Renal cortical epithelial cell (primary cell): ENCODE measurements around the gene OAF. TPM values are rescaled to one million over a fixed set of nuclear protein-coding genes. Genes with fewer than 3 reads are reported as not detected.

Experiments used
- DNase-seq: peaks from one replicate; pipeline ENCODE4 v3.0.0-alpha.2; 2011; ENCODE audit warnings: low read depth
- total RNA-seq: library from RNA; depleted of rRNA; stranded (reverse); fragments of >200 nt; gene quantifications from 2 replicates; pipeline ENCODE4 v1.2.3, GENCODE V29; 2014

The OAF gene
- total RNA-seq, 1 donor from 2014 or later = 29.1 TPM

DNA sequence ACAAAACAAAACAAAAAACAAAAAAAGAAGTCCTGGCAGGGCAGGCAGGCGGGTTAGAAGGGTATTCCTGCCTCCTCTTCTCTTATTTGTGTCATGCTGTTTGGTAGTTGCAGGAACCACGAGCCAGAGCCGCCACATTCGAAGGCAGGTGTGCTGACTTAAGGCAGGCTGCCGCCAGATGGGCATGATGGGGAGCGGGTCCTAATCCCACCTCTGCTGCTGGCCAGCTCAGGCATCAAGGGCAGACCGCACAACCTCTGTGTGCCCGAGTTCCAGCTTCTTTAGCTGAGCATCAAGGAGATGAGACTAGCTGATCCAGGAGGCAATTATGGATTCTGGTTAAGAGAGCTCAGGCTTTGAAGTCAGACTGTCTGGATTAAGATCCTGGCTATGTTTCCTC lies 12.1 kb downstream of the OAF start:
- DNase-seq = no peak

DNA sequence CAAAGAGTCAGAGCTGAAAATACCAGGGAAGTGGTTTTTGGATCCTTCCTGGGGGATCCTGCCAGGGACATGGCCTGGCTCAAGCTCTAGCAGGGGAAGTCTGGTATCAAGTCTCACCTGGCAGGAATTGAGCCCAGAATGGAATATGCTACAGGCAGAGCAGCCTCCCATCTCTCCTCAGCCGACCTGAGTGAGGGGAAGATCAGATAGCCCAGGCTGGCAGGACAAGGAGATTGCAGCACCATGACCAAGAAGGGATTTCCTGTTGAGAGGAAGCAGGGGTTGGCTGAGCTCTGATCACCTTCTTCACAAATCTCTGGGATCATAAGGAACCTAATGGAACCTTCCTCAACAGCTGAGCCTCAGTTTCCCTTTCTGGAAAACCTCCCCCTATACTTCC lies 13.0 kb downstream of the OAF start:
- no peak for DNase-seq

DNA sequence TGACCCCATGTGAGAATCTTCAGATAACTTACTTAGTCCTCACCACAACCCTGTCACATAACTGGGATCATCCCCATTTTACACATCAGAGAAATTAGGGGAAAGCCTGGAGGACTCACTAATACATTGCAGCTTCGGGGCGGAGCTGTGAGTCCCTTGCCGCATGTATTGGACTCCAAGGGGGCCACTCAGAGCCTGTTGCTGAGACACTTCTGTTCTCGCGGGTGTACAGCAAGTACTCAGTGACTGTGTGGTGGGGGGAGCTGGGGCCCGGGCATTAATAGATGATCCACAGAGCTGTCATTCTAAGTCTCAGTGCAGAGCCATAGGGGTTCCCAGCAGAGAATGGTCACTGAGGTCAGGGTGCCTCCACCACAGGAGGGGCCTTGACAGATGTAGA lies 13.5 kb downstream of the OAF start:
- no peak for DNase-seq

DNA sequence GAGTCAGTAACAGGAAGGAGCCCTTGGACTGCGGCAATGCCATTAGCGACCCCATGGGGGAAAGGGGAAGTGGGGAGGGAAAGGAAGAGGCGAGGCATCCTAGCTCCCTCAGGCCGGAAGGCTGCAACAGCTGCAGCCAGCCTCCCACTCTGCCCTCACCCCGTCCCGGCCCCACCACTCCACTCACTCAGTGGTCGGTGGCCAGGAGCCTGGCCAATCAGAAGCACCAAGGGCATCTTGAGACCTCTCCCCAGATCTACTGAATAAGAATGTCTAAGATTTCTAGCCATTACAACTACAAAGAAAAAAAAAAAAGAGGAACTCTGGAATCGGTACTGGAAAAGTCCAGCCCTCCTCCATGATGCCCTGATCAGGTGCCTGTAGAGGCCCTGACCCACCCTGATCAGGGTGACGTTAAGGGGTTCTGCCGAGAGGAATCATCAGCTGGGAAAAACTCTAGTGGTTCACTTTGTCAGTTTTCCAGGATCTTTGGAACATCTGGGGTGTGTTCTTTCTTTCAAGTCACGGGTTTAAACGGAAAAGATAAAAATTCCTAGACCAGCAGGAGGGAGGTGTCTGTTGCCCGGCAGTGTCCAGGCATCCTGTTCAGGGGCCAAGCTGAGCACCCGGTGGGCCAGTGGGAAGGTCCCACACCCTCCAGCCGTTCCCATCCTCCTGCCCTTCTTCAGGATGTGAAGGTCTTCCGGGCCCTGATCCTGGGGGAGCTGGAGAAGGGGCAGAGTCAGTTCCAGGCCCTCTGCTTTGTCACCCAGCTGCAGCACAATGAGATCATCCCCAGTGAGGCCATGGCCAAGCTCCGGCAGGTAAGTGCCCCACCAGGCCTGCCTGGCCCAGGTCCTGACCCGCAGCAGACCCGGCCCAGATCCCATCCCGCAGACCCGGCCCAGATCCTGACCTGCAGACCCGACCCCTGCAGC lies 14.4 kb downstream of the OAF start:
- no peak for DNase-seq

DNA sequence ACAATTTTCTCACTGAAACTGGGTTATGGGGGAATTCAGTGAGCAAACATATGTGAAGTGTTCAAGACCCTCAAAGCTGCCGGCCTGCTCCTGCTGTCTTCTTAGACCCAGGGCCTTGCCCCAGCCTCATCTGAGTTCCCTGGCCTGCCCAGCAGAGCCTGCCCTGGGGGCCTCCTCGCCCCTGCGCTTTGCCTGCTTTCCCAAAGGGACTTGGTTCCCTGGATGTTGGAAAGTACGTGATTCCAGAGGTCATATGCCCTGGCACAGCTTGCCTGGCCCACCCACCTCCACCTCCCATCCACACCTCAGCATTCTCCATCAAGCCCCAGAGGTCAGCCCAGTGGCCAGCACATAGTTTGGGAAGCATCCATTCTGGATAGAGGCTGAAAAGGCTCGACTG lies 15.4 kb downstream of the OAF start:
- DNase-seq = no peak

DNA sequence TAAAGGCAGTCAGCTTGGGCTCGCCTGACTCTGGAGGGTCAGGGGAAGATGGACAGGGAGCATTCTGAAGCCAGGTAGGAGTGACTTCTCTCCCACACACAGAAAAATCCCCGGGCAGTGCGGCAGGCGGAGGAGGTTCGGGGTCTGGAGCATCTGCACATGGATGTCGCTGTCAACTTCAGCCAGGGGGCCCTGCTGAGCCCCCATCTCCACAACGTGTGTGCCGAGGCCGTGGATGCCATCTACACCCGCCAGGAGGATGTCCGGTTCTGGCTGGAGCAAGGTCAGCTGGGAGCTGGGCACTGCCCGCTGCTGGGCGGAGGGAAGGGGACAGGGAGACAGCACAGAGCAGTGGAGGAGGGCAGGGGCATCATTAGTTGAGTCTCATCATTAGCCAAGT lies 15.9 kb downstream of the OAF start:
- no peak for DNase-seq

DNA sequence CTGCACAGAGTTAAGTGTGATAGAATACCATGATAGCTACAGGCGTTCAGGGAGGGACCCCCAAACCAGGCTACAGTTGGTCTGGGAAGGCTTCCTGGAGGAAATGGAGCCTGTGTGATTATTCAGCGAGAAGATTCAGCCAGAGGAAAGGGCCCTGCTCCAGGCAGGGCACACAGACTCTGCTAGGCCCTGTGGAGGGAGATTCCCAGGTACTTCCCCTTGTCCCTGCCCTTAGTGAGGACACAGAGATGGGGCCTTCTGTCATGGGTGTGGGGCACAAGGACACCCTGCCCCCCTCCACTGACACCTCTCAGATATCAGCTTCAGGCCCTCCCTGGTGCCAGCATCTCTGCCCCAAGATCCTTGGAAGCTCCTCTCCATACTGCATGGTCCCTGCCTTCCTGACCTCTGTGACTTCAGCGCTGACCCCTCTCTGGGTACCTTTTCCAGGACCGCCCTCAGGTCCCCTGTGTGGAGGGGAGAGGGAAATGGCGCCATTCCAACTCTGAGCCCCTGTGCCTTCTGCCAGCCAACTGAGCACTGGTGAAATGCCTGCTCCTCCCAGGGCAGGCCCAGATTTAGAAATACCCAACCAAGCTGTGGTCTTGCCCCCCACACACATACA lies 16.5 kb downstream of the OAF start:
- DNase-seq = no peak

DNA sequence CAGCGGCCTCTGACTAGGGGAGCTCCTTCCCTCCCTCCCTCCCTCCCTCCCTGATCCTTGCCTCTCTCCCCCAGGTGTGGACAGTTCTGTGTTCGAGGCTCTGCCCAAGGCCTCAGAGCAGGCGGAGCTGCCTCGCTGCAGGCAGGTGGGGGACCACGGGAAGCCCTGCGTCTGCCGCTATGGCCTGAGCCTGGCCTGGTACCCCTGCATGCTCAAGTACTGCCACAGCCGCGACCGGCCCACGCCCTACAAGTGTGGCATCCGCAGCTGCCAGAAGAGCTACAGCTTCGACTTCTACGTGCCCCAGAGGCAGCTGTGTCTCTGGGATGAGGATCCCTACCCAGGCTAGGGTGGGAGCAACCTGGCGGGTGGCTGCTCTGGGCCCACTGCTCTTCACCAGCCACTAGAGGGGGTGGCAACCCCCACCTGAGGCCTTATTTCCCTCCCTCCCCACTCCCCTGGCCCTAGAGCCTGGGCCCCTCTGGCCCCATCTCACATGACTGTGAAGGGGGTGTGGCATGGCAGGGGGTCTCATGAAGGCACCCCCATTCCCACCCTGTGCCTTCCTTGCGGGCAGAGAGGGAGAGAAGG lies 18.1 kb downstream of the OAF start:
- no peak for DNase-seq

DNA sequence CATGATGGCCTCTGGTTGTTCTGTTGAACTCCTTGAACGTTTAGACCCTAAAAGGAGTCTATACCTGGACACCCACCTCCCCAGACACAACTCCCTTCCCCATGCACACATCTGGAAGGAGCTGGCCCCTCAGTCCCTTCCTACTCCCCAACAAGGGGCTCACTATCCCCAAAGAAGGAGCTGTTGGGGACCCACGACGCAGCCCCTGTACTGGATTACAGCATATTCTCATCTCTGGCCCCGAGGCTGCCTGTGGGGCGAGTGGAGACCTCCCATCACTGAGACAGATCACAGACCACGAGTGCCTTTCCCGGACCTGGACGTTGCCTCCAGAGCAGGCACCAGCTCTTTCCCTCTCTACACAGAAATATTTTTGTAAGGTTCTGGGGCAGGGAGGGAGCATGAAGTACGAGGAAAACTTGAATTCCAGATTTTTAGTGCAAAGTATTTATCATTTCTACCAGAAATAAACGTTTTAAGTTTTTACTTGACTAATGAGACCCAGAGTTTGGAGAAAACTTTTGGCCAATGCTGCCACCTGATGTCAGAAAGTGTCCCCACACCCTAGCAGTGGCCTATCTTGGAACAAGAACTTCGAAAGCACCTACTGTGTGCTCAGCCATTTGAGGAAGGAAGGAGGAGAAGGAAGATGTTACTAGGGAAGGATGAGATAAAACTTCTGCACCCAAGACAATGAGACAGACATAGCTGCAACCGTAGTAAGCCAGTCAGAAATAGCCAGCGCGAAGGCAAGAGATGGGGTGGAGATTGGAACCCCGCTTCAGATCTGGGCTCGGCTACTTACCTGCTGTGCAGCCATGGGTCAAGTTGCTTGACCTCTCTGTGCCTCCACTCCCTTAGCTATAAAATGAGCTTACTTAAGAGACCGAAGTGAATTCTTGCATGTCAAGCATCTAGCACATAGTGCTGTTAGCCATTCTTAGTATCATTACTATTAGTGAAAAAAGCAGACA lies 18.9 kb downstream of the OAF start:
- no peak for DNase-seq

DNA sequence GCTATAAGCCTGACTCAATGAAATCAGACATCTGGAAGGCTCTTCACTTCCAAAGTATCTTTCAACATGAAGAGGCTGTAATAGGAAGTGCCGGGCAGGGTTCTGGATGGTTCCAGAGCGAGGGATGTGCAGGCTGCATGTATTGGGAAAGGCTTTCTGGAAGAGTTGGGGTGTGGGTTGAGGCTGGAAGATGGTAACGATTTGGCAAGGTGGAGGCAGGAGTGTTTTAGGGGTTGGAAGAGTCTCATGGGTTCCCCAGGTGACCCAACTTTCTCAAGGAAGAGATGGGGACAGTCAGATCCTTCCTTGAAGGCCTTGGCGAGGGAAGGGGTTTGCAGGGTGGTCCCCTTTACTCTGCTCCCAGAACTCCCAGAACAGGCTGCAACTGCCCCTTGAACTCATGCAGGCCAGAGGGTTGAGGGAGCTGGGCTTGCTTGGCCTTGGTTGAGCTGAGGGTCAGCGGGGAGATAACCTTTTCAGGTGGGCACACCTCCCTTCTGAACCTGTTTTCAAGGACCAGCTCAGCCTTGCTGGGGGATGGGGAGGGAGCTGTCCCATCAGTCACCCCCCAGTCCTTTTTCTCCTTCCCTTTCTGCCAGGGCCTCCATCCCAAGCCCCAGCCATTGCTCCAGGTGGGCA lies 19.7 kb downstream of the OAF start:
- DNase-seq = no peak

DNA sequence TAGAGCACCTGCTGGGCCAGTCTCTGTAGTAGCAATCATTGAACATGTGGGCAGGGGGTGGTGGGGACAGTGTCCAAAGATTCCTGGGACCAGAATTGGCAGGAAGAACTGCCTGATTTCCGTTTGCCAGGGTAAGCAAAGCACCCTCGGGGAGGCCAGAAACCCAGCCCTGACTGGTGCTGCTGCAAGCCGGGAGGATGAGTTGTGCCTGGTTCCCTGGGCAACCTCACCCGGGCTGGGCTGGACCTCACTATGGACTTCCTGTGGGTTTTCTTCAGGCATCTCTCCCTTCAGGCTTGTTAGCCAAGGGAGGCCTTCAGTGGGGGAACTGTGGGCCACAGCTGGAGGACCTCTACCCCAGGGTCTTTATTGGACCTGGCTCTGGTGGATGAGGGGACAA lies 21.1 kb downstream of the OAF start:
- no peak for DNase-seq

DNA sequence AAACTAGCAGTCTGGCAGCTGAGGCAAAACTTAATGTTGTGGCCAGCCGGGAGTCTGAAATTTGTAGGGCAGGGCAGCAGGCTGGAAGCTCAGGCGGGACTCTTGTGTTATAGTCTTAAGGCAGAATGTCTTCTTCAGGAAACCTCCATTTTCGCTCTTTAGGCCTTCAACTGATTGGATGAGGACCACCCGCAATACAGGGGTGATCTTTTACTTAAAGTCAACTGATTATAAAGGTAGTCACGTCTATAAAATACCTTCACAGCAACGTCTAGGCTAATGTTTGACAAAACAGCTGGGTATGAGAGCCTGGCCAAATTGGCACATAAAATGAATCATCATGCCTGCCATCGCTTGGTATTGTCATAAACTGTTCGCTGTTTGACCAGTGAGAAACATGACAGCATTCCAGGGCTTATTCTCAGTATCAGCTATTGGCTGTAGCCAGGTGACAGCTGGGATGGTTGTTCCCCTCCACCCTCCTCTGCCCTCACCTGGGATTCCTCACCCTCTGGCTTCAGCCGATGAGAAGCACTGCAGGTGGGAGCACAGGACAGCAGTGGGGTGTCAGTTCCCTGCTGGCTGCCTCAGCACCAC lies 22.5 kb downstream of the OAF start:
- no peak for DNase-seq

DNA sequence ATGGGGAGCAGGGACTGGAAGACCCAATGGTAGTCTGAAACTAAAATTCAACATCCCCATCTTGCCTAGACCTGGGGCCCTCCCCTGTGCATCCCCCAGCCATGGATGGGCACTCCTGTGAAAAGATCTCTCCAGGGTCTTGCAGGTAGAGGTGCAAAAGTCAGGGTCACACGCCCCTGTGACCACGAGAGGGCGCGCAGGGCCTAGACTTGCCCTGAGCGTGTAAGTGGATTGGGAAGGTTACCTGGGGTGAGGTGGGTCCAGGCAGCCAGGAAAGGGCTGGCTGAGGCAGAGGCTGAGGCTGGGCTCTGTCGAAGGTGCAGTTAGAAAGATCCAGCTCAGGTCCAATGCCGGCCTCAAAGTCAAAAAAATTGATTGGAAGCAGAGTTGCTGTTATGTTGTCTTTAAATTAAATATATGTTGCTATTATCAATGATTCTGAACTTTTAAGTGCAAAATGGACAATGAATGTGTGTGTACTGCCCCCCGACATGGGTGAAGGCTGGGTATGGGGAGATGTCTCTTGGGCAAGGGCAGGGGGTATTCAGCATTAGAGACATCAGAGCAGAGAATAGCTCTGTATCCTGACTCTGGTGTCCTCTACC lies 24.3 kb downstream of the OAF start:
- peak; percentile 53 for DNase-seq

DNA sequence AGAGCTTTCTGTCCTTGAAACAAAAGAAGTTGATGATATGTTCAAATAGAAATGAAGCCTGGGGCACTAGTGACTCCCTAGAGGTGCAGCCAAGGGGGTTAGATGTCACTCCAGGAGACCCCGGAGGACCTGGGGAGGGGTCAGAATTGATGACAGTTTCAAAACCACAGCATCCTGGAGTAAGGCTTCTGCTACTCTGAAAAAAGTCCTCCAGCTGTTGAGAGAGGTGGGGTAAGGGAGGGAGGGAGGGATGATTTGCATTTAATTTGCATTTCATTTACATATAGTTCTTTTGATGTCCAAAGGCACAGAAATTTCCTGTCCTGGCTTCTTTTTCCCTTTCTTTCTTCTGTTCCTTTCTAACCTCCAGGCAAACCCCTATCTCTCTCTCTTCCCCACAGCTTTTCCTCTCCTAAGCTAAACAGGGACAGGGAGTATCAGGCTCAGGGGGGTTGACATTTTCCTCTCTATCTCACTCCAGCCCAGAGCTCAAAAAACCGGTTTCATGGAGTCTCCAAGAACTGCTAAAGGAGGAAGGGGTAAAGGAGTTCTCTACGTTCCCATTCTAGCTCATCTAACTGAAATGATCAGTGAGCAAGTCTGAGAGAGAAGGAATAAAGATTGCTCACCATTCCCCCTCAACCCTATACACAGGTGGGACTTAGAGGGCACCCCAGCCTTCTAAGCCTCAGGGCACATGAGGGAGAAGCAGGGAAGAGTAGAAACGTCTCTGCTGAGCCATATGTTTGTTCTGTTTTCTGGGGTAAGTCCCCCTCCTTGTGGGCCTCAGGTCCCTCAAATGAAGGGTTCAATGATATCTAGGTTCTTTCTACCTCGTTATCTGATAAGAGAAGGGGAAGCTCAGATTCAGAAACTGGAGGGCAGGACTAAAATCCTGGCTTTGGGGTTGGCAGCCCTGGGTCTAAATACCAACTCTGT lies 25.6 kb downstream of the OAF start:
- DNase-seq = no peak

DNA sequence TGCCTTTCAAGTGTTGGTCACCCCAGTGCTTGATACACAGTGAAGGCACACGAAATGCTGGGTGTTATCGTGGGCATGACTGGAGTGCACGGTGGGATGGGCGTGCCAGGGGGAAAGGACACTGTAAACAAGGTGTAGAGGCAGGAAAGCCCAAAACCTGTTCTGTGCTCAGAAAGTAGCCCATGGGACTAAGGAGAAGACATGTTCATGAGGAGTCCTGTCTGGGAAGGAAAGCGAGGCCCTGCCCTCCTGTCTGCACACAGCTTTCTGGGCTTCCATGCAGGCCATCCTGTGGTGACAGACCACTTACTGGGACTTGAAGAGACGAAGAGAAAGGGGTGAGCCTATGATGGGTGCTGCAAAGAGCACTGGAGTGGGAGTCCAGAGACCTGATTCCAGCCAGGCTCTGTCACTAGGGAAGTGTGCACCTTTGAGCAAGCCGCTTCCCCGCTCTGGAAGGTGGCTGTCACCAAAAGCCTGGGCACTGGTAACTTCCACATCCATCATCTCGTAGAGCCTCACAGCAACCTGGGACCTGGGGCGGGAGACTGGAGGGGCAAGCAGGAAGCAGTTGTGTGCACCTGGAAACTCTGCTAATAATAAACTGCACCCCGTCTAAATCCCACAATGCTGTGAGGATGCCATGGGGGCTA lies 28.3 kb downstream of the OAF start:
- DNase-seq = no peak

DNA sequence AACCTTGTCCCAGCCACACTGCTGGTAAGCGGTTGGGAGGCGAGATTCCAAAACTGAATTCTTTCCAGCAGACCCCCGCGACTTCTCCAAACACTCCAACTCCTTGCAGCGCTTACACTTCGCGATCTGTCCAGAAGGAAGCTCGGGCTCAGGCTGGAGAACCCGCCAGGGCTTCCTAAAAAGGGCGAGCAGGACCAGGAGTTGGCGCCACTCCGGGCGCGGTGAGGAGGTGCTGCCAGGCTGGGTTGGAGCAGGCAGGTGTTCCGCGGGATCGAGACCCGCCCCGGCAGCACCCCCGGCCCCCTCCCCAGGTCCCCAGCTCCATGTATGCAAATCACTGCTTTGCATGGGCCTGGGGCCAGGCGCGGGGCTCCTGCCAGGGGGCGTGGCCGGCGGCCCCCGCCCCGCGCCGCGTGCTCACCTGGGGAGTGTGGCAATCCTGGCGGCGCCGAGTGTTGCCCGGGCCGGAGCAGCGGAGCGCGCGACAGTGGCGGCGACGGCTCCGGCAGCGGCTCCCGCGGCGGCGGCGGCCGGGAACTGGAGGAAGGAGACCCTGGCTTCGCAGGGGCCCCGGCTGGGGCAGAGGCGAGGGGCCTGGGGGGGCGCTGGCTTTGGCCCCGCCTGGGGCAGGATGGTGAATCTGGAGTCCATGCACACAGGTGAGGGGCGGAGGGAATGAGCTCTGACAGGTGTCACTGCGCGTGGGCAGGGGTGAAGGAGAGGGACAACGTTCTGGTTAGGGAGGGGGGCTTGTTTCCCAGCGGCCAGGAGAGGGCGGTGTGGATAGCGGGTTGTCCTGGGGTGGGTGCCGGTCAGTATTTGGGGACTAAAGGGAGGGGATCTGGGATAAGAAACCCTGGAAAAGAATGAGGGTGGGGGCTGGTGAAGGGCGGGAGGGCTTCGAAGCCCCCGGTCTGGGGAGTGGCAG lies 29.1 kb downstream of the OAF start, which contains the start of gene POU2F3:
TSS of gene POU2F3 (plus strand) at position 428 of the 928 bp plus-strand sequence. CDS start at position 632, 204 bp downstream.
- no peak for DNase-seq

DNA sequence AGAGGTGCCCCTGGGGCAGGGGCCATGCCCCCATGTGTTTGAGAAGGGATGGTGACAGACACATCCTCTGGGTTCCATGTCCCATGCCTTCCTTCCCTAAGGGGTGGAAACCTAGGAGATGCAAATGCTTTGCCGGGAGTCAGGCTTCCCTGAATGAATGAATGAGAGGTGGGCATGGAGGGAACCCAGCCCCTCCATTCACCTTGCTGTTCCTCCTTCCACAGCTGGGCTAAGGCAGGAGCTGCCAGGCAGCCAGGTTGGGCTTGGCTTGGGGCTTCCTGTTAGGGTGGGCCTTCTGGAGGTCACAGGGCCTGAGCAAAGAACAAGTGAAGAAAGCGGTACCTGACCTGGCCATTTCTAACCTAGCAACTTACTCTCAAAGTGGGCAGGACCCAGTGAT lies 30.0 kb downstream of the OAF start:
- DNase-seq = no peak

DNA sequence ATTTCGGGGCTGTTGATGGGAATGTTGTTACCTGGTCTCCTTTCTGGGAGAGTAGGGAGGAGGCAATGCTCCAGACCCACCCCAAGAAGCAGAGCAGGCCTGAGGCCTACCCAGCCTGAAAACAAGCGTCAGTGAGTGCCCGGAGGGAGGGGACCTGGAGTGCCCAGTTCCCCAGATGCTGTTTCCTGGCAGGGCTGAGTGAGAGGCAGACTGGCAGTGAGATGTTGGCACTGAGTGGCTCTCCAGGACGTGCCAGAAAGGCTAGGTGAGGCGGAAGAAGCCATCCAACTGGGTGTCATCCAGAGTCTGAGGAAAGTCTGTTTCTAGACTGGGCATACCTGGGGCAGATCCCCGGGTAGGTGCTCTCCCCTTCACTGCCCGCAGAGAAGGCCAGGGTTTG lies 30.4 kb downstream of the OAF start:
- DNase-seq = no peak
